ENCODE measurements around the gene CHSY3. TPM values are rescaled to one million over a fixed set of nuclear protein-coding genes. Genes with fewer than 3 reads are reported as not detected.

Gene CHSY3
- total RNA-seq, 4 donors from 2014 or later: 1.3 to 2.1 (median 1.5) TPM

- no peak overlapping the region for H3K27ac ChIP-seq
- H3K36me3 ChIP-seq: no peaks in the 10 kb centered on the region
- TF ChIP-seq POLR2AphosphoS5 (IDR thresholded peaks at IDR 0.05) (no peak), EP300 (IDR thresholded peaks at IDR 0.05) (no peak), CTCF (IDR thresholded peaks at IDR 0.05) (no peak), POLR2A (IDR thresholded peaks at IDR 0.05) (no peak)
- DNase-seq (ENCODE audit: low spot score in 2 of 2): no peak
- H3K4me1 ChIP-seq: no peaks in the 10 kb centered on the region
- no peaks in the 10 kb centered on the region for H3K9me3 ChIP-seq
- no peak overlapping the region for H3K4me3 ChIP-seq
- WGBS: 63% methylated on average over 3 of the region's 3 CpGs
- no peaks in the 10 kb centered on the region for H3K27me3 ChIP-seq
Observed at GRCh38 chr5:130074820-130075219, 170.6 kb downstream of the CHSY3 start.

- no peak overlapping the region for H3K4me3 ChIP-seq
- no peak for DNase-seq (ENCODE audit: low spot score in 2 of 2)
- TF ChIP-seq EP300 (IDR thresholded peaks at IDR 0.05) (no peak), POLR2A (IDR thresholded peaks at IDR 0.05) (no peak), POLR2AphosphoS5 (IDR thresholded peaks at IDR 0.05) (no peak), CTCF (IDR thresholded peaks at IDR 0.05) (no peak)
- H3K36me3 ChIP-seq: no peaks in the 10 kb centered on the region
- 87% methylated on average over 2 of the region's 2 CpGs for WGBS
- no peaks in the 10 kb centered on the region for H3K27me3 ChIP-seq
- no peaks in the 10 kb centered on the region for H3K4me1 ChIP-seq
- no peaks in the 10 kb centered on the region for H3K9me3 ChIP-seq
- no peak overlapping the region for H3K27ac ChIP-seq
Observed at GRCh38 chr5:130077007-130077406, 172.7 kb downstream of the CHSY3 start.

- DNase-seq (ENCODE audit: low spot score in 2 of 2): no peak
- TF ChIP-seq POLR2AphosphoS5 (IDR thresholded peaks at IDR 0.05) (no peak), EP300 (IDR thresholded peaks at IDR 0.05) (no peak), POLR2A (IDR thresholded peaks at IDR 0.05) (no peak), CTCF (IDR thresholded peaks at IDR 0.05) (no peak)
- 91% methylated on average over 3 of the region's 3 CpGs for WGBS
Observed at GRCh38 chr5:130078661-130079060, 174.4 kb downstream of the CHSY3 start.

GRCh38 chr5:130090569-130091270 lies 186.5 kb downstream of the CHSY3 start:
- H3K4me3 ChIP-seq: no peak overlapping the region
- no peaks in the 10 kb centered on the region for H3K4me1 ChIP-seq
- 60% methylated on average over 8 of the region's 8 CpGs for WGBS
- no peak for DNase-seq (ENCODE audit: low spot score in 2 of 2)
- H3K27me3 ChIP-seq: no peaks in the 10 kb centered on the region
- H3K36me3 ChIP-seq: no peaks in the 10 kb centered on the region
- no peaks in the 10 kb centered on the region for H3K9me3 ChIP-seq
- no peak overlapping the region for H3K27ac ChIP-seq
- TF ChIP-seq POLR2AphosphoS5 (IDR thresholded peaks at IDR 0.05): no peak
- TF ChIP-seq EP300 (IDR thresholded peaks at IDR 0.05): no peak
- TF ChIP-seq POLR2A (IDR thresholded peaks at IDR 0.05): no peak
- no peak for TF ChIP-seq CTCF (IDR thresholded peaks at IDR 0.05)

More at GRCh38 chr5:130078661-130079060, 174.4 kb downstream of the CHSY3 start:
- Histone ChIP-seq H3K36me3 (no peaks in the 10 kb centered on the region), H3K4me1 (no peaks in the 10 kb centered on the region), H3K27me3 (no peaks in the 10 kb centered on the region), H3K4me3 (no peak overlapping the region), H3K27ac (no peak overlapping the region), H3K9me3 (no peaks in the 10 kb centered on the region)

GRCh38 chr5:130092991-130093390 lies 188.7 kb downstream of the CHSY3 start:
- Histone ChIP-seq H3K4me3 (no peak overlapping the region), H3K36me3 (no peaks in the 10 kb centered on the region), H3K9me3 (no peaks in the 10 kb centered on the region), H3K27me3 (no peaks in the 10 kb centered on the region), H3K27ac (no peak overlapping the region), H3K4me1 (no peaks in the 10 kb centered on the region)
- no peak for DNase-seq (ENCODE audit: low spot score in 2 of 2)
- TF ChIP-seq CTCF (IDR thresholded peaks at IDR 0.05) (no peak), POLR2A (IDR thresholded peaks at IDR 0.05) (no peak), POLR2AphosphoS5 (IDR thresholded peaks at IDR 0.05) (no peak), EP300 (IDR thresholded peaks at IDR 0.05) (no peak)

Data from suprapubic skin (tissue), 4 donors.